HG03135 (cell line): ENCODE data around the gene SEPTIN10.

ENCODE experiments used
- ATAC-seq: cut with Tn5 transposase; IDR thresholded peaks from one replicate; pipeline ENCODE4 v1.9.1; 2021; ENCODE audit warnings: mild to moderate bottlenecking, moderate library complexity; ENCODE audit not compliant: unreplicated experiment

The SEPTIN10 gene

DNA sequence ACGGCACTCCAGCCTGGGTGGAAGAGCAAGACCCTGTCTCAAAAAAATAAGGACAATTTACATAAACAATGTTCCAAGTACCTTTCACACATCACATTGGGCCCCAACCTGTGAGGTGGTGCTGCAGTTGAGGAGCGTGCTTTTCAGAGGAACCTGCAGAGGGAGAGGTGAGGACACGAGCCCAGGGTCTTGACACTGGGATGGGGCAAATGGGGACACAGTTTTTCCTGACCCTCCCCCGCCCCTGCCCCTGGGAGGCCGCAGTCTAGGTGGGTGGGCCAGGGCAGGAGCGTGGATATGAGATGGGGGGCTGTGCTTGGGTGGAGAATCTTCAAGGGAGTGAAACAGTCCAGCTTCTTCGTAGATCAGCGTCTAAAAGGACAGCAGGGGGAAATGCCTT, 112.9 kb downstream of the SEPTIN10 start:
- ATAC-seq: no peak

DNA sequence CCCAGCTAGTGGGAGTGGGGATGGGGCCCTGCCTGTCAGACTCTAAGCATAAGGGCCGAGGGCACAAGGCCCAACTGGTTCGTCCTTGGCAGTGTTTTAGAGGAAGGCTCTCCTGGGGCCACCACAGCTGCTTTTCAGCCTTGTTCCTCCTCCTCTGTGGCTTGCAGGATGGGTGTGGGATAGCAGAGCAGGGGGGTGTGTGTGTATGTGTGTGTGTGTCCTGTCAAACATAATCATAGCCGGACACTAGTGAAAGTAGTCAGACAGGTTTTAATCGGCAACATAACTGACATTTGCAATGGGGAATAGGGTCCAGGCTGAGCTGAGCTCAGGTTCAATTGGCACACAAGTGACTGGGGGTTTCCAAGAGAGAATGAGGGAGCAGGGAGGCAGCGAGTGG, 114.2 kb downstream of the SEPTIN10 start:
- ATAC-seq: no peak

DNA sequence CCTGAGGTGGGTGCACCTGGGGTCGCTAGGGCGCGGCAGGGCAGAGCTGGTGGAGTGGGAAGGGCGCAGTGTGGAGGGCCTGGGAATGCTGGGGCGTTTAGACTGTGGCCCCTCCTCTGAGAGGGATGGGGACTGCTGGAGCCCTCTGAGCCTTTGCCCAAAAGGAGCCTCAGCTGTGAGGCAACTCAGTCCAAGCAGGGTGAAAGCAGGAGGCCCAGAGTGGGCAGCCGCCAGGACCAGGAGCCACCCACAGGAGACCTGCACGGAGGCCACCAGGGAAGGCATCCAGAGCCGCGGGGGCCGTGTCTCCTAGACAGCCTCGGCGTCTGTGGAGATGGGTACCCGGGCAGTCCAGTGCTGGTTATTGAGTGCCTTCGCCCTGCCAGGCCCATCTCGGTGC, 114.9 kb downstream of the SEPTIN10 start:
- ATAC-seq: no peak

DNA sequence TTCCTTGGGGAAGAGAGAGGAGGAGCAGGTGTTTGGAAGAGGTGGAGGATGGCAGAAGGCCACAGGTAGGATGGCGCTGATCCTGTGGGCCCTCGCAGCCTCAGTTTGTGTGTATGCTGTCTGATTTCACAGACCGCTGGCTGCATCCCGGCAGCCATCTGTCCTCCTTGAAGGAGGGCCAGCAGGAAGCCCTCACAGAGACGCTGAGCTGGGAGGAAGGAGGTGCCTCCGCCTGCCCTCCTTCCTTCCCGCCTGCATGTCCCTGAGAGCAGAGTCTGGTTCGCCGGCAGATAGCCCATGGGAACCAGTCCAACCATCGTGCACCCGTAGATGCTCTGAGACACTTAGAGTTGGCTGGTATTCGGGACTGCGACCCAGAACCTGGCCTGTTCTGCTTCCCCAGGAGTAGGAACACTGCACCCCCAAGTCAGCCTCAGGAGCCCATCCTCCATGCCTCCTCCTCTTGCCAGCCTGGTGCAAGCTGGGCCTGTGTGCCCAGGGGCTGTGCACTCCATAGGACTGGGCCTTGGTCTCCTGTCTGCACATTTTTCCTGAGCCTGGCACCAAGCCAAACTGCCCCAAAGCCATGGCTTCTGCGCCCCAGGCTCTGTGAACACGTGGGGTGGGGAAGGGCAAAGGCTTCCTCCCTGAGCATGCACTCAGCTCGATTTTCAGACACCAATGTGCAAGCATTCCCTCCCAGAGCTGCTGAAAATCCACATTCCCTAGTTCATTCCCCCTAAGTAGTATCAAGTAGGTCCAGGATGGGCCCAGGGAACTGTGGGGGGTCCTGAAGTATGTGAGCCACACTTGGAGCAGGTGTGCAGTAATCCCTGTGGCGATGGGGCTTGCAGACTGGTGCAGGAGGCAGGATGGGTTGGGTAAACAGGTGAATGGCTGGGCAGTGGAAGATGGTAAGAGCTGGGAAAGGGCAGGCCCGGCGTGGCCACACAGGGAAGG, 115.6 kb downstream of the SEPTIN10 start:
- ATAC-seq: no peak

DNA sequence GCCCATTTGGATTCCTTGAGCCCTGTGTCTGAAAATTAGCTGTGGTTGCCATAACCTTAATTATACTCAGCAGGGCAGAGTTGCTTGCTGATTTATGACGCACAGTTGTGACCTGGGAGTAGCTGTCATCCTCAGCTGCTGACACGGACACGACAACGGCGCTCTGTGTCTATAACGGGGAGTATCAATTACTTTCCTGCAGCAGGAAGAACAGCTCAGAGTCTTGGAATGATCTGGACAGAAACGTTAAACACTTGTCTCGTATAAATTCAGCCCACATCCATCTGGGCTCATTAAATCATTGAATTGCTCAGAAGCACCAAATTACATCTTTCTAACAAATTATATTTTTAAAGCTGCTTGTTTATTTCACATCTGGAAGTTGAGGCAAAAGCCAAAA, 116.3 kb downstream of the SEPTIN10 start:
- ATAC-seq: no peak

DNA sequence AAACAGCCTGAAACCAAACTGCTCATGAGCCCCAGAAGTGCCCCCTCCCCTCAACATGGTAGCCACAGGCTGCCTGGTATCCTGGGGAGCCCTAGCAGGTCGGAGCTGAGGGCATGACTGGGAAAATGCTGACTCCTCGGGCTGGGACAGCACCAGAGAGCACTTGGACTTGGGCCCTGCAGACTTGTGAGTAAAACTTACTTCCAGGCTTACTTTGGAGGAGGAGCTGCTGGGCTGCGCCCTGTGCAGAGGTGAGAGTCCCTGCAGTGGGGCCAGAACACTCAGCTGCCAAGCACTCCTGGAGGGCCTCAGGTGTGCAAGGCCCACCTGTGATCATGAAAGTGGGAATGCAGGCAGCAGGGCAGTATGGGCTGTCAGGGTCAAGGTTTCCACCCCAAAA, 119.4 kb downstream of the SEPTIN10 start:
- ATAC-seq: no peak

DNA sequence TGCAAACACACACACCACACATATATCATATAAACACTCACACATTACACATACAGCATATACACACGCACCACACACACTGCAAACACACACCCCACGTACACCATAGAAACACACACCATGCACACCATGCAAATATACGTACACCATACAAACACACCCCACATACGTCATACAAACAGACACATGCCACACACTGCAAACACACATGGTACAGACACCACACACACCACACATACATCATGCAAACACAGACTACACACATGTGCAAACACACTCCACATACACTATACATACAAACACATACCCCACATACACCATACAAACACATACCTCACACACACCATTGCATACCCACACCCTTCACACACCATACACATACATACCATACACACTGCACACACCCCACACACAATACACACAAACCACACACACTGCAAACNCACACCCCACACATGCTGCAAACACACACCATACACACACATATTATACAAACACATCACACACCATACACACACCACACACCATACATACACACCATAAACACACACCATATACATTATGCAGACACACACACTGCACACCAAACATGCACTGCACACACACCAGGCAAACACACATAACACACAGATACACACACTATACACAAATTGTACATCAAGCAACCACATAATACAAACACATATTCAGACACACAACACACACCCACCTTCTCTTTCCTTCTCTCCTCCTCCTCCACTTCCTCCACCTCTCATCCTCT, 120.4 kb downstream of the SEPTIN10 start:
- ATAC-seq: no peak
